NOMO-1 treated with DMSO at 0.1 percent for 48 hours (cell line): ENCODE results near the gene PTPRM.

Source experiments
- DNase-seq: peaks from one replicate; lab custom pipeline; 2025; ENCODE audit not compliant: unreplicated experiment; lab: John Stamatoyannopoulos, UW

PTPRM gene

DNA sequence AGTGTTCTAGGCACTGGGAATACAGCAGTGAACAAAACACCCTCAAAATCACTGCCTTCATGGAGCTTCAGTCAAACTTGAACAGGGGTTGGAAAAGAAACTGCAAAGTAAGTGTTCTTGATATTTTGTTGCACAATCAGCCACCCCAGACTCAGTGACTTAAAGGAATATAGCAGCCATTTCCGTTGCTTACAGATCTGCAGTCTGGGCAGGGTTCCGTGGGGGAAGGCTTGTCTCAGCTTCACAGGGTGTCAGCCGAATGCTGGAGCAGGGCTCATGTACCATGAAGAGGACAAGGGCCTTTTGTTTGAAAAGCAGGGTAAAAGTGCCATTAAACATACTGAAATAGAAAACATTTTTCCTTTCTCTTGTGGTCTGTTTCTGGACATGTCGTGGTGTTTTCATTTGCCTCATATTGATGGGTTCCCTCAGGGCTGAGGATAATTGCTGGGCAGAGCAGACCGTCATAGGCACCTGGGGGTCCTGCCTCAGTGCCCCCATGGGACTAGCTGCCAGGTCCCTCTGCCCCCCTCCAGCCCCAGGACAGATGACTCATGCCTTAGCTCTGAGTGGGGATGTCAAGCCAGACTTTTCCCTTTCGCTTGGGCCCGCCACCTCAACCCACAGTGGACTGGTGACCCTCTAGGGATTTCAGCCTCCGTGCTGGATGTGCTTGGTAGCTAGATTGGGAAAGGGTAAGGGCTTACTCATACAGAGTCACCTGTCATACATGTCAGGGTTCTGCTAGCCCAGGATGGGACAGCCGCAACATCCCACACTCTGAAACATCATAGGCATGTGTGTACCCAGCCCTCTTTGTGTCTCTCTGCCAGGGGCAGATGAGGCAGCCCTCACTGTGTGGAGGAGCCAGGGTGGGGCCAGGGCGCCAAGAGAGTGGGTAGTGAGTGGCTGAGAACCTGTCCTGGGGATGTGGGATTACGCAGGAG lies 96.5 kb downstream of the PTPRM start:
- DNase-seq: no peak

DNA sequence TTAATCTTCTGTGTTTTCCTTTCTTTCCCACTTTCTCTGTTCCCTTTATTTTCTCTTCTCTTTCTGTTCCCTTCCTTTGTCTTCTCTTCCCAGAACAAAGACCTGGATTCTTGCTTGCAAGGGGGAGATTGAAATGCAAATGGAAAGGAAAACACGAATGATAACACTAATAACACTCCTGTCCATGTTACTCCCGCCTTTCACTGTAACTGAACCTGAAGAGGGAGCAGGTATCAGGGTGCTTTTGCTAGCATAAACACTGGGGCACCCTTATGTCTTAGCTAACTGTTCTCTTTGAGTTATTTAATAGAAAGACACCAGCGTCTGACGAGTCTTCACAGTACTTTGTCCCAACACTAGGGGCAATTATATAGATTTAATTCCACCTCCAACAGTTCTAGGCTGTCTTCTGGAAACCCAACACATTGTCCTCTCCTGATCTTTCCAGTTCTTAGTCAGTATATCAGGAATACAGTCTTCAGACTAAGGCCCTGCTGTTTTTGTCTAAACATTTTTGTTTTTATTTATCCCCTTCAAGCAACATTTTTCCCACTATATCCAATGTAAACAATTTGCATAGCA lies 99.2 kb downstream of the PTPRM start:
- no peak for DNase-seq

DNA sequence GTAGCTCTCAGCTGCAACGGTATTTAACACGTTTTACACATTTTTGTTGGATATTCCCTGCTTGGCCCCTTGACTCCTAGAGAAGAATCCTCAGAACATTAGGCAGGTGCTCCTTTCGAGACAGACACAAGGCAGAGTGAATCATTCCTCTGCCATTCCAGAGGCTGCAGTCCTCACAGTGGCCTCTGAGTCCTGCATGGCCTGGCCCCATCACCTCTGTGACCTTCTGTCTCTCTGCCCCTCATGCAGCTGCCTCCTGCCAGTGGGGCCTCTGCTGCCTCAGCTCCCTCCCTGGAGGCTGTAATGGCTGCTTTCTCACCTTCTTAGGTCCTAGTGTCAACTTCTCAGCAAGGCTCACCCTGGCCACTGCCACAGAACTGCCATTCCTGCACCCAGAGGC lies 101.3 kb downstream of the PTPRM start:
- DNase-seq: no peak

DNA sequence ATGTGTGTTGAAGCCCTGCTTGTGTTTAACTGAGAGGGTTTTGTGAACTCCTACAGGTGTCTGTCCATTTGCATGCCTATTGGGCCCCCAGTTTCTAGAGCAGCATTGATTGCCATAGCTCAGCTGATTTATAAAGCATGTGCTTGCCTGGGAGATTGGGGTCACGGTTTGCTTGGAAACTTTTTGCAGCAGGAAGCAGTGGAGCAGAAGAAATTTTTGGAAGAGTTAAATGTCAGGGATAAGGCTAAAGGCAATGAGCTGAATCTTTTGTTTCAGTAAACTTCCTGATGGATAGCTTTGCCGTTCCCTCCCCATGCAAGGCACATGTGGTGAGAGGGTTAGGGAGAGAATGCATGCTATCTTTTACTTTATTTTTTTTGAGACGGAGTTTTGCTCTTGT lies 102.2 kb downstream of the PTPRM start:
- no peak for DNase-seq

DNA sequence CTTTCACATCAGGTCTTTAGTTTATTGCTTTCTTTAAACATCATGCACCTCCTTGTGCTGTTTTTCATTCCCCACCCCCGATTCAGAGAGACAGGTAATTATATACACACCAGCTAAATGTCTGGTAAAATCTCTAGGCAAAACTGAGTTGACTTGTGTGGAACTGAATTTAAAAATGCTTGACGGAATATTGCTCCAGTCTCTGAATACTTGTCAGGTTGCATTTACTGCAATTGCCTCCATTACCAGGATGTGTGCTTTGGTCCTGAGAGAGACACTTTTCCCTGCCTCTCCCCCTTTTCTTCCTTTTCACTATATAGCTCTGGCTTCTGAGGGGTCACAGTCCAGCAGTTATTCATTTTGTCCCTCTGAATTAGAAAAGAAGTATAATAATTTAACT lies 104.0 kb downstream of the PTPRM start:
- DNase-seq: no peak

DNA sequence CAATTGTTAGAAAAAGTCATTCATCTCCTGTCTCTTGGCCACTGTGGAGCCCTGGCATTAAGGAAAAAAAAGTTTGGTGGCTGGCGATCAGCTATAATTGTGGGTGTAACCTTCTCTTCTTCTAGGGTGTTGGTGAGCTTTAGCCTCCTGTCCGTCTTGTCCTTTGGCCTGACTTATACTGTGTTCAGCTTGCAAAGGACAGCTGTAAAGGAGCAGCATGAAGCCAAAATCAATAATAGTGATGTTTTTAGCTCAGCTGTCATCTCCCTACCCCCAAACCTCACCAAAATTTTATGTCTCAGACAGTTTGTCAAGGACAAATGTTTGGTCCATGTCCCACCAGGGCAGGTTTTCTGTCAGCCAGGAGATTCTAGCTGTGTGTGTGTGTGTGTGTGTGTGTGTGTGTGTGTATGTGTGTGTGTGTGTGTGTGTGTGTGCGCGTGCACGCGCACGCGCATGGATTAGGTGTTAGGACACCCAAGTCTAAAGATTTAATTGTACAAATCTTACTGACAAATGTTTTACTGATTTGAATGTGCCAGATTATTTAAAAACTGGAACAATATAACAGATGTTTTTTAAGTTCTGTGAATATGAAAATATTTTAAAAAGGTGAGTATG lies 109.2 kb downstream of the PTPRM start:
- no peak for DNase-seq

DNA sequence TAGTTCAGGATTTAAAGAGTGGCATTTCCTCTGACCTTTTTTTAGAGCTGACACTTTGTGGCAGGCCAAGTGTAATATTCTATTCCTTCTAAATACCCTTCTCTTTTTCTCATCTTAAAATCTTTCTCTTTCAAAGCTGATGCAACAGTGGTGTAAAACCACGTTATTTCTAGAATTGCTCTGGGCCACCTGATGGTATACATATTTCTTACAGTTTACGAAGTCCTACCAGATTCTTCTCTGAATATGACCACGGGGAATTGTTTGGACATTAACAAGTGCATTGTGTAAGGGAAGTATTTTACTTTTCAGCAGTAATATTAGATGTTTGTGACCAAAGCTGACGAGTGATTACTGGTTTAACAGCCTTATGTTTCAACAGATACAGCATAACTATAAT lies 109.9 kb downstream of the PTPRM start:
- DNase-seq: no peak

DNA sequence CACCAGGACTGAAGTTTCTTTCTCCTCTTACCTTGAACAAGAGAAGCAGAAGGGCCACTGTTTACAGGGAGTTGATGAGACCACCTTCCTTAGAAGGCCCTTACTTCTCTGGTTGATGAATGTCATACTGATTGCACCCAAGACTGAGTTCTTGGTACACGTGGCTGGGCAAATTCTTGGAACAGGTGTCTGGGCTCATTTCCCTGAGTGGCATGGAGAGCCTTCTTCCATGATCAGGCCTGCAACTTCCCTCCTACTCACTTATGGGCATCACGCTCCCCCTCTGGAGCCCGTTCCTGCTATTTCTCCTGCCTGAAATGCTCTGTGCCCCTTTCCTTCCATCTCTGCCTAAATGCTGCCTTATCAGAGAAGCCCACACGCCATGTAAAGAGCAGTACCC lies 110.3 kb downstream of the PTPRM start:
- no peak for DNase-seq

DNA sequence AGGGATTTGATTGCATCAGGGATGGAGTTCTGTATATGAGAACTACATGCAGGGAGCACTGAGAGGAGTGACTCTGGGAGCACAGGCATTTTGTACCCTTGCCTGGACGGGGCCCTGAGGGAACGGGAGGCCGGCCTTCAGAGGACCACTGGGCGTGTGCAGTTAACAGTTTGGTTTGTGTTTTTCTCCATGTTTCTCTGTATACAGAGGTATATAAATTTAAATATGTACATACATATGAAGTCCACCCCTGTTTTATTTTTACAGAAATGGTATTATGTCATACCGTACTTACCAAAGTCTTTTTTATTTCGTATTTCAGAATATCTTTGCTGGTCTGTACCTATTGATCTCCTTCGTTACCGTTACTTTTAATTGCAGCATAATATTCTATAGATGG lies 111.3 kb downstream of the PTPRM start:
- no peak for DNase-seq

DNA sequence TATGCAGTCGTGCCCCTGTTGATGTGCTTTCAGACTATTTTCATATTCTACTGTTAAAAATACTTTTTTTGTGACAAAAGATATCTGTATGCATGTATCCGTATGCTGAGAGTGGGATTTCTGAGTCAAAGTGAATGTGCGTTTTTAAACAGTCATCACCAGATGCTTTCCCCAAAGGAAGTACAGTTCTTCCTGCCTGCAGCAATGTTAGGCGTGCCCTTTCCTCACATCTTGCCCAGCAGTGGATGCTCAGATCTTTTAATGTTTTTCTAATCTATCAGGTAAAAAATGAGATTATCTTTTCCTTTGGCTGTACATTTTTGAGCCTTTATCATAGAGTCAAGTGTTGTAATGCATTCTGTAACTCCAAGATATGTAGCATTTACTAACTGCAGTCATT lies 111.7 kb downstream of the PTPRM start:
- DNase-seq: no peak

DNA sequence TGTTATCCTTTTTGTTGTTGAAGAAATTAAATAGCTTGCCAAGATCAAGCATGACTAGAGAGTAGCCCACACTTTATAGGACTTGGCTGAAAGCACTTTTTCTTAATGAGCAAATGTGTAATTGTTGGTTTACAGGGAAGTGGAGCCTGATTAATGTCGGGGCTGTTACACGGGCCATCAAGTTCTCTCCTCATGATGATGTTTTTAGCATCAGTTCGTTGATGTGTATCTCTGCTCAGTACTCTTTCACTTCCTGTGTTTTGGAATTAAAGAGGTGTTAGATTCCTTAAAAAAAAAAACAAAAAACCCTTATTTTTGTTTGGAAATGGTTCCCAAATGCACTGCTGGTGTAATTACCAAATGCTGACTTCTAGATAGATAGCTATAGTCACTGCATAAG lies 114.2 kb downstream of the PTPRM start:
- no peak for DNase-seq

DNA sequence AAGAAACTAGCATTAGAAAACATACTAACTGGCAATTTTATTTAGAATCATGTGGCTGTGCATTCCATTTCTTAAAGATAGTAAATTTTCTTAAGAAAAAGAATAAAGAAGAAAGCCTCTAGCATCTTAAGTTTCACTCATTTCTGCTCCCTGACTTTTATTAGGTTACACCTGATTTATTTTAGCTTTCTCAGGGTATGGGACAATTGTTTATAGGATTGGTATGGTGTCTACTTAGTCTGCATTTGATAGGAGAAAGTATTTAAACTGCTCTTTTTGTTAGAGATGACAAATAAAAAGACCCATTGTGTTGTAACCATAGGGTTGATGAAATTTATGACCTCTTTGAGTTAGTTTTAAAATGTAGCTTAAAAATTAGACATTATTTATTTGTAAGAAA lies 115.2 kb downstream of the PTPRM start:
- DNase-seq: no peak

DNA sequence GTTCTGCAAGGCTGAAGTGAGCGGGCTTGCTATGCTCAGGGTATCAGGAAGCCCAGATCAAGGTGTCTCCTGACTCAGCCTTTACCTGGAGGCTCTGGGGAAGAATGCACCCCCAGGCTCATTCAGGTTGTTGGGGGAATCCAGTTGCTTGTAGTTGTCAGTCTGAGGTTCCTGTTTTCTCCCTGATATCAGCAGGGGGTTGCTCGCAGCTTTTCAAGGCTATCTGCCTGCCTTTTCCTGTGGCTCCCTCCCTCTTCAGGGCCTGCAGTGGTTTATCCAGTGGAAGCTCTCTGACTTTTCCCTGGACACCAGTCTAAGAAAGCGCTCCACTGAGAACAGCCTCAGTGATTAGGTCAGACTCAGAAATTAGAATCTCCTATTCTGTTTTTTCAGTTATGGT lies 116.6 kb downstream of the PTPRM start:
- DNase-seq: no peak

DNA sequence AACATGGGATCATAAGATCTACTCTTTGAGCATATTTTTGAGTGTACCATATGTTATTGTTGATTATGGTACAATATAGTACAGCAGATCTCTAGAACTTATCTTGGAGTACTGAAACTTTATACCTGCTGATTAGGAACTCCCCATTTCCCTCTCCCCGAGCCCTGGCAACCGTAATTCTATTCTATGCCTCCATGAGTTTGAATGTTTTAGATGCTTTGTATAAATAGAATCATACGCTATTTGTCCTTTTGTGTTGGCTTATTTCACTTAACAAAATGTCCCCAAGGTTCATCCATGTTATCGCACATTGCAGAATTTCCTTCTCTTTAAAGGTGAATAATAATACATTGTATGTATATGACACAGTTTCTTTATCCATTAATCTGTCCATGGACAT lies 117.2 kb downstream of the PTPRM start:
- no peak for DNase-seq

DNA sequence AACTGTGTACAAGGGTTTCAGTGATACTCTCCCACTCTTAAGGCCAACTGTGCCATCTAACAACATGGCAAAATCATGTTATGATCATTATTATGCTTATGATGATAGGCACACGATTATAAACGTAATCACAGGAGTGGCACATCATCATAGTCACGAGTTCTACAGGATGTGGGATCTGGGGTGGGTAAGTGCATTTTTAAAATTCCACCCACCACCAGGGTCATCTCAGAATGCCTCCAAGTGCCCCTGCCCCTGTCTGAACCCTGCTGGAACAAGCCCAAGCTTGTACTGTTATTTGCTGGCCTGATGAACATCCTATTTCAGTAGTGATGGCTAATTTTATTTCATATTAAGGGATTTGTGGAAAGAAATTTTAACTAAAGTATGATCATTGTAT lies 117.8 kb downstream of the PTPRM start:
- no peak for DNase-seq

DNA sequence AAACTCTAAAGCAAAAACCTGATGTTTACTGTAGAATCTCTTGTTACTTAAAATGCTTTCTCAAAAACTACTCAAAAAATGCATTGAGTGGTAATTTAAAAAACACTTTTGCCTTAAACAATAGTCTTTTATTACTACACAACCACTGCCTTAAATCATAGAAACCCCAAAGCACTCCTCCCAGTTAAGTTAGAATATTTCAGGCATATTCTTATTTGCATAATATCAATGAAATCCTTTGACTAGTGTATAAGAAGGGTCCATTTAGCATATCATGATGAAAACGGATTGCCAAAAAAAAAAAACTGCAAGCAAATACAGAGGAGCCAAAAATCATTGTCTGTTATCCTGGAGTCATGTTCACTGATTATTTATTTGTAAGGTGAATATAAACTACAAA lies 119.2 kb downstream of the PTPRM start:
- no peak for DNase-seq

DNA sequence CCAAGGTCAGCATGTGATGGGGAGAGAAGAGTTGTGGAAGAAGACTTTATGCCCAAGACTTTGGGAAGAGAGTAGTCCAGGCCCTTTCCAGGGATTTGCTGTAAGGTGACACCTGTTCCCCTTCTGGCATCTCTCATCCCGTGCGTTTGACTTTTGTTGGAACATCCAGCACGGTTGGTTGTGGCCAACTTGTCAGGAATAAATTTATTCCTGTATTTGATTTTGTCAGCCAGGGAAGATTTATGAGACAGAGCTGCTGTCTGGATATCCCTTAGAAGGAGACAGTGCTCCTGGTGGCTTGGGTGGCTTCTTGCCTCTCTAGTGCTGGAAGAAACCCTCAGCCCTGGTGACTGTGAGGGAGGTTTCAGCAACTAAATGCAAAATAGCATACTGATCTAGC lies 121.5 kb downstream of the PTPRM start:
- DNase-seq: no peak

DNA sequence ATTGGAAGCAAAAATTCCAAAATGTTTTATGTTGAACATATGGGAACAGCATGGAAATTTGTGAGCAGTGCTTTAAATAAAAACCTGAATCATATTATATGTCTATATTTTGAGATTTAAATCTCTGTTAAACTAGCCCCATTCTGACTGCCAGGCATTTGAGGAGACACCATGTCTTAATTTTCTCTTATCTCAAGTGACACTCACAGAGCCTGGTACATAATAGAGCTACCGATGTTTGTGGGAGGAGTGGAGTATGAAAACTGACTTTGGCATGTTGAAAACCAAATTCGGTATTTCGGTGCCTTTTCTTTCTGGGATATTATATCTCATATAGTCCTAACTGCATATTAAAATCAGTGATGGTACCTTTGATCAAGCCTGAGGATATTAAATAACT lies 124.1 kb downstream of the PTPRM start:
- DNase-seq: no peak

DNA sequence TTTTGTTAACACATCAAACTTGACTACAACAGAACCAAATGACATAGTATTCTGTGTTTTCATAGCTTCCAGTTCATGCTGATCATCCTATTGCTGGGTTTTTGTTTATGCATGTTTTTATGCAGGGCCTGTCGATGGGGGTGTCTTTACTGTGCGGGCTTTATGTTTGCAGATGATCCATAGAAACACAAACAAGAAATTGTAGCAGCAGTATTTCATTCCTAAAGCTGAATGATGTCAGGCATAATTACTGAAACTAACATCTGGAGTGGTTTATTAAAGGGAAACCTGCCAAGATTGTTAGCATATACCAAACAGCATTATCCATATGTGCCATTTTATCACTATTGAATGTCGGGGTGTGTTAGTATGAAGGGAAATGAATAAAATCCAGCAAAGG lies 129.7 kb downstream of the PTPRM start:
- DNase-seq: no peak

DNA sequence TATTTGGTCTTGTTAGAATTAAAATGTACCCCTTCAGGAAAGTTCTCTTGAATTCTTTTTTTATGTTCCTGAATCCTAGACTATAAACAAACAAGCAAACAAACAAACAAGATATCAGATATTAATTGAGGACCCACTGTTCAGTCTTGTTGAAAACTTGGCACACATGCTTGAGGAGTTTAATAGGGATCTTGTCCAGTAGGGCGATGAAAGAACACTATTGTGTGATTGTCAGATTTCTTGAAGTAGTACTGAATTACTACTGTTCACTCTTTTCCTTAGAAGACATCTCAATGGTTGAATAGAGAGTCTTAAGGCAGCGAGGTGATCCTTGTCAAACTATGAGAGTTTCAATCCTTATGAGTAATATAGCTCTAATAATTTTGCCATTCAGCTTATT lies 130.2 kb downstream of the PTPRM start:
- no peak for DNase-seq

DNA sequence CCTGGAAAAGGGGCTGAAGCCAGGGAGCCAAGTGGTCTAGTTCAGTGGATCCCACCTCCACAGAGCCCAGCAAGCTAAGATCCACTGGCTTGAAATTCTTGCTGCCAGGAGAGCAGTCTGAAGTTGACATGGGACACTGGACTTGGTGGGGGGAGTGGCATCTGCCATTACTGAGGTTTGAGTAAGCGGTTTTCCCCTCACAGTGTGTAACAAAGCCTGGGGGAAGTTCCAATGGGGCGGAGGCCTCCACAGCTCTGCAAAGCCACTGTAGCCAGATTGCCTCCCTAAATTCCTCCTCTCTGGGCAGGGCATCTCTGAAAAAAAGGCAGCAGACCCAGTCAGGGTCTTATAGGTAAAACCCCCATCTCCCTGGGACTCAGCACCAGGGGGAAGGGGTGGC lies 144.4 kb downstream of the PTPRM start:
- DNase-seq: no peak

DNA sequence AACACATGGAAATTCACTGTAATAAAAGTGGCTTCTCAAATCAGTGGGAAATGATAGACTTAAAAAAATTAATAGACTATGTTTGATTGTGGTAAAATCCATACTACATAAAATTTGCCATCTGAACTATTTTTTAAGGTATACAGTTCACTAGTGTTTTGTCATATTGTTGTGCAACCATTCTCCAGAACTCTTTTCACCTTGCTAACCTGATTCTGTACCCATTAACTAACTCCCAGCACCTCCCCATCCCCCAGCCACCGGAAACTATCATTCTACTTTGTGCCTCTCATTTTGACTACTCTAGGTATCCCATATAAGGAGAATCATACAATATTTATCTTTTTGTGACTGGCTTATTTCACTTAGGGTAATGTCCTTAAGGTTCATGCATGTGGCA lies 153.3 kb downstream of the PTPRM start:
- no peak for DNase-seq
